Dermis blood vessel endothelial cell (primary cell): ENCODE results near the gene OTC. TPM values are rescaled to one million over a fixed set of nuclear protein-coding genes. Genes with fewer than 3 reads are reported as not detected.
A peak's percentile ranks its signal among the peaks of the same experiment; 100 is the strongest.

ENCODE experiments used
- DNase-seq: peaks from one replicate; pipeline ENCODE4 v3.0.0; 2010
- total RNA-seq: library from RNA; depleted of rRNA; stranded (reverse); fragments of >200 nt; gene quantifications from 2 replicates; pipeline ENCODE4 v1.2.3, GENCODE V29; 2014

Gene OTC
- total RNA-seq, 1 donor from 2014 or later = 2.4 TPM

DNA sequence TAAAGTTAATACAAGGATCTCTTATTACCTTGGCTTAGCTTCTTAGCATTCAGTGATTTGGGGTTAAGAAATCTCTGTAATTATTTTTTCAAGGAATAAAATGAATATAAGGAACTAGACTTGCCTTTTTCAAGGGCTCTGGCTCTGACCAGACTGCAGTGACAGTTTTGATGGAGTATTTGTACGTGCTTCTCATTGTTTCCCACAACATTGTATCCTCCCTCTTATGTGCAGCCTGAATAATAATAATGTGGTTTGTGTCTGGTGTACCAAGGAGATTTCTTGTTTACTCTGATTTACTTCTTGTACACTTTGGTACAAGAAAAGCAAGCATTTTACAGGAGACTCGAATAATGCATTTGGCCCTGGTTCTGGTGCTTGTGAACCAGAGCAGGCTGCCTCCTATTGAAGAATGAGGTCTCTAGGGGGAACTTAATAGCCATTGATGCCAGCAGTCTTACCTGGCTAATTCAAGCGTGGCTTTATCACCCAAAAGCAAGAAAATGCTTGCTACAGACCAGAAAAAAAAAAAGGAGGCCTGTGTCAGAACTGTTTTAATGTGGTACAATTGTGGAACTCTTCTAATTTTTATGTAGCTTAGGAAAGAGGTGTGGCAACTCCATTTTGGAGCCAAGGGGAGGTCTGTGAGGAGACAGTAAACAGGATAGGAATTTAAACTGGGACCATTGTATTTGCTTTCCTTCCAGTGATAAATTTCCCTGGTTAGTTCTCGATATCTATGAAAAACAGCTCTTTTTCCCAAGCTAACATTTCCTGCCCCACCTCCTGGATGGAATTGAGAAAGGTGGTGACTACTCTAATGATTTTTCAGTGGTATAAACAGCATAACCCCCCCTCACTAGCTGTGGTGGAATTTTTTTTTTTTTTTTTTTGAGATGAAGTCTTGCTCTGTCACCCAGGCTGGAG lies 5.6 kb downstream of the OTC start:
- DNase-seq = peak; percentile 70

DNA sequence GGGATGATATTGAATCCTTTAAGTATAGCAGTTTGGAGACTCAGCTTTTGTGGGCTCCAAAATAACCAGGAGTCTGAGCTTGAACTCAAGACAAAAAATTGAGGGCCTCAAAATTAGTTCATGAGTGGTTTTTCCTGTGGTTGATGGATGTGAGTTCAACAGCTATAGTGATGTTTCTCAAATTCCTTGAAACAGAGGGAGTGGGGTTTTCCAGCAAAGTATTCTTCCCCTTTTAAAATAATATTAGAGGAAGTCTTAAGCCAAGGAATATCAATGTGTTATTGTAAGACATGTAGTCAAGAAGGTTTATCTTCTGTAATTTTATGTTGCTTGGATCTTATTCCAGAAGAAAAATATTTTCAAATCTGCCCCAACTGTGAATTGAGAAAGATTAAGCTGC lies 10.6 kb downstream of the OTC start:
- DNase-seq = no peak

DNA sequence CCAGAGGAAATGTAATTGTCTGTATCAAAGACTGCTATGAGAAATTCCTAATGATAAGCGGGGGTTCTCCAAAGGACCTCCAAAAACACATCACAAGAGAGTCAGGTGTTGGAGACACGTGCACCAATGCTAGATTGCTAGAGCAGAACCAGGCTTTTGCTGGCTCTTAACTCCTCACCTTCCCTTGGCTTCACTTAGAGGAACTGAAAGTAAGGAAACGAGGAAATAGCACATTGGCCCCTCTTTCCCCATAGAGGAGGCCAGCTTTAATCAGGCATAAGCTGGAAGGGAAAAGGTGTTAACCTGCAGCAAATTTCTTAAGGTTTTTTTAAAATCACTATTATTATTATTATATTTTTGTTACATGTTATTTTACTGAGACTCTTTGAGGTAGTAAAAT lies 13.6 kb downstream of the OTC start:
- DNase-seq = no peak

DNA sequence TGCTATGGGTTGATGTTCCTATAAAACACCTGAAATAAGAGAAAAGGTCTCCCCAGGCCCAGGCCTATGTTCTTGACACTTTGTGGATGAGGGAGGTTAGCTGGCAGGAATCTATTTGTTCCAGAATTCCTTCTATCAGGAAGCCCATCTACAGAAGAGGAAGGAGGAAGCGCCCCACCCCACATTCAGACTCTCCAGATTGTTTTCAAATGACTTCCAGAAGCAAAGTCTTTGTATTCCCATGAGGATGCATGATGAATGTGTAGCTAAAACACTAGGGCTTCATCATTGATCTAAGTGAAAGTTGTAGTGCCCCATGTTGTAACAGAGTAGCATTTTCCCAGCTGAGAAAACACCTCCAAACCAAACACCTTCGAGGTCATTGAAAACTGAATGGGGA lies 16.4 kb downstream of the OTC start:
- DNase-seq = peak; percentile 3

DNA sequence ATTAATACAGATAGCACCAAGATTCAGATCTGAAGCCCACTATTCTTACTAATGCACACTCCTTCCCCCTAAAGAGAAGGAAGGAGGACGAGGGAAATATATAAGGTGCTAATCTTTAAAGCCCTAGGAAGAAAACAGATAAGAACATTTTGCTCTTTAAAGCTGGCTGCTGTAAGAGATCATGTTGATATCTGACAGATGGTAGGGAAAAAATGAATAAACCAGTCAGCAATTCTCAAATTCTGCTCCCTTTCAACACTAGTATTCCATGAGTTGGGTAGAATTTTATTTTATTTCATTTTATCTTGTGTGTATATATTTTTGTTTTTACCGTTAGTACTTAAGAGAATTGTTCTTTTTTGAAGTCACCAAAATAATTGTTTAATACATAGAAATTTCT lies 19.2 kb downstream of the OTC start:
- DNase-seq = no peak

DNA sequence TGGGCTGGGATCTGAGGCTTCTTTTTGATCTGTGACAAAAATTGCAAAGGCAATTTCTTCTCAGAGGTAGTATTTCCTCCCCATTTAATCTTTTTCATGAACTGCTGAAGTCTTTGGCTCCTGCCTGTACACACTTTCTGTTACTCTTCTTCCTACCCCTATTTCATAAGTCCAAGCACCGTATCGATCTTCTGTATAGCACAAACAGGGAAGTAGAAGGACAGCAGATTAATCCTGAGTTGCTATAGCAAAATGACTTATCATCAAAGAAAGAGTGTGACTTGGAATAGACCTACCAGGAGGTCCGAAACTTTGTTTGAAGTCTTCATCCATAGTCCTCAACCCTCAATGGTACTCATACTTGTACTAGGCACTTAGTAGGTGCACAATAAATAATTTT lies 22.0 kb downstream of the OTC start:
- no peak for DNase-seq

DNA sequence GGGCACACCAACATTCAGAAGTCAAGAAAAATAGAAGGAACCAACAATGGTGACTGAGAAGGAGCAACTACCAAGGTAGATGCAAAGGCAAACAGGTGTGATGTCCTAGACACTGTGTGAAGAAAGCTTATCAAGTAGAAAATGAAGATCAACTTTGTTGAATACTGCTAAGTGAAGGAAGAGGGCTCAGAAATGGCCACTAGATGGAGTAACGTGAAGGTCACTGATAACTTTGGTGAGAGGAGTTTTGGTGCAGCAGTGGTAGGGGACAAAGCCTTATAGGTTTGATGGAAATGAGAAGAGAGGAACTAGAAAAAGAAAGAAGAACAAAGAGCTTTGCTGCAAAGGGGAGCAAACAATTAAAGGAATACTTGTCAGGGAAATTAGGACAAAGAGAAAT lies 23.5 kb downstream of the OTC start:
- peak; percentile 41 for DNase-seq

DNA sequence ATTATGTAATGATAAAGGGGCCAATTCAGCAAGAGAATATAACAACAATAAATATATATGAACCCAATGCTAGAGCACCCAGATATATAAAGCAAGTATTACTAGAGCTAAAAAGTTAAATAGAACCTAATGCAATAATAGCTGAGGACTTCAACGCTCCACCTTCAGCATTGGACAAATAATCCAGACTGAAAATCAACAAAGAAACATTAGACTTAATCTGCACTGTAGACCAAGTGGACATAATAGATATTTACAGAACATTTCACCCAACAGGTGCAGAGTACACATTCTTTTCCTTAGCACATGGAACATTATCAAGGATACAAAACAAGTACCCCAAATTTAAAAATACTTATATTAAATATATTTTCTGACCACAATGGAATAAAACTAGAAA lies 24.3 kb downstream of the OTC start:
- DNase-seq = no peak

DNA sequence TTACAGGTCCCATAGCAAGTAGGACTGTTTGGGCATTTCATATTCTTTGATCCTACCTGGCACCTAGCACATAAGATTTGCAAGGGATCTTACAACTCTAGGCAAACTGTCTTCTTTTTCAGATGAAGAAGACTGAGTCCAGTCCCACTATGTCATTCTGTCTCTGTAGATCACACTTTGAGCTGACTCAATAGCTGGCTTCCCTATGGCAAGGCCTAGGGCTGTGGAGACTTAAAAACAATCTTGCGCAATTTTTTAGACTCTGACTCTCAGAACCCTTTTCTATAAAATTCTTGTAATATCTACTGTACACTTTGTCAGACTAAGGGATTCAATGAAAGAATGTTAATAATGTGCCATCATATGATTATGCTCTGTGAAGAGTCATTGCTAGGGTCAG lies 26.7 kb downstream of the OTC start:
- no peak for DNase-seq

DNA sequence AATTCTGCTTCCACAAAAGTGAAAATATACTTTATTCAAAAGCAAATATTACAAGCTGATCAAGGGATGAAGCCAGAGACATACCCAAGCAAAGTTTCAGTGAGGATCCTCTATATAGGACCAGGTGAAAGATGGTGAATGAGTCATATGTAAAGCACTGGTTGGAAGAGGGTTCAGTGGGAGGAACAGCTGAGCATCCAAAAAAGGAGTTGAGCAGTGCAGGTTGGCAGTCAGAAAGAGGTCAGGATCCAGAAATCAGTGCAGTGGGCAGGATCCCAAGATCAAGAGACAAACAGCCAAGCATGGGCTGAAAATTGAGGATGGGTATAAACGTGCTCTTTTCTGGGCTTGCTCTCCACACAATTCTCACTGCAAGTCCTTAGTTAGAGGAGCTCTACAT lies 30.3 kb downstream of the OTC start:
- DNase-seq = no peak

DNA sequence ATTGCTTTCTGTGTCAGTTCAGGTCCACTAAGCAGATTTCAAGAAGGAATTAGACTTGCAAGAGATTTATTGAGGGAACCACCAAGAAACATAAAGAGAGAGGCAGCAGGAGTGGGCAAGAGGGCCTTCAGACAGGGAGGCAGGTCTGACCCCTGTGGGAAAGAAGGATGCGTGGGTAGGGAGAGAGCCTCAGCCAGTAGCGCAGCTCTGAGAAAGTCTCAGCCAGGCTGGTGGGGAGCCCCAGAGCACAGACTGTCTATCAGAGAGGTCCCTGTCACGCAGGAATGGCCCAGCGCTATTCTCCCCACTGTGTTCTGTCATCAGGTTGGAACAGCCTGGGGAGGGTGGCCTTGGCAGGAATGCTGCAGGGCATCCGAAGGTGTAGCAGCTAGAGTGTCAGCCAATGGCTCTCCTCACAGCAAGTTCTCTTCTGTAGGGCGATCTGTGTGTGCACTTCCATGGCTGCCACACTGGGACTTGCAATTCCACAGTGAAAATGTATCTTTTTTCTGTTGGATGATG lies 48.0 kb downstream of the OTC start:
- no peak for DNase-seq

DNA sequence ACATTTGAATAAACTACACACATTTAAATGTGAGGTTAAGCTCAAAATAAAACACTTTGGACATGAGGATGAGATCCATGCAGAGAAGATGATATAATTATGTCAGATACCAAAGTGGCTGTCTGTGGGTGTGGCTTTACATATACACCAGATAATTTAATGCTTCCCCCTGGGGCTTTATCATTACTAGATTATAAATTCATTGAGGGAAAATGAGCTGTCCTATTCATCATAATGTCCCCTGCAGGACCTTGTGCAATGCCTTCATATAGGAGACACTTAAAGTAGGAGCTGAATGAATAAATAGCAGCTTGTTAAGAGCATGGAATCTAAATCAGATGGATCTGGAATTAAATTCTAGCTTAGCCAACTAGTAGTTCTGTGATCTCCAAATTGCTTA lies 49.7 kb downstream of the OTC start:
- DNase-seq = no peak

DNA sequence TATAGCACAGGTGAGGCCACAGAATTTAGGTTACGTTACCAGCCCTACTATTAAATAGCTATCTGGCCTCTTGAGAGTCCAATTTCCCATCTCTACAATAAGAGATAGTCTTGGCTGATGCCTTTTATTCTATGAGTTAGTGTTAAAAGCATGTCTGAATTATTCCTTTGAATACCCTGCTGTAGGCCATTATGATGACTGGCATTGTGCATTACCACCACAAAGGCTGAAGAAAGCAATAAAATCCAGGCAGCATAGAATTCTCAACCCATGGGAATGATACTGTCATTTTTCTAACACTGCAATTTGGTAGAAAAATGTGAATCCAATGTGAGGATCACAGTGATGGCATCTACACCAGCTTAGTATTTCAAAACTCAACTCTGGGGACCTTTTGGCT lies 51.4 kb downstream of the OTC start:
- no peak for DNase-seq

DNA sequence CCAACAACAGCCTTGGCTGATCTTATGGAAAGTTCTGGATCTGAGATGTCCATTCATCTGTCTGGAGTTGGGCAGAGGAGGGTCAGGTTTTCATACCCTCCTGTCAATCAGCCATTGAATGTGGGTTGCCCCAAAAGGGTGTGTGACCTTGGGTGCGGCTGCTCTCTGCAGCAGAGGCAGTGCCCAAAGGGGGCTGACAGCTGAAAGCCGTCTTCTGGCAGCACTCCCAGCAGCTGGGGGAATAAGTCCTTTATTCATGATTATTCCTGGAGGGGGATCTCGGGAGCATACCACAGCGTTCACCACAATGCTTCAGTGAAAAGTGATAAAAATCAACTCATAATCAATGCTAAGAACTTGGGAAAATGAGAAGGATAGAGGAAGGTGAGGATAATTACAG lies 54.7 kb downstream of the OTC start:
- no peak for DNase-seq

DNA sequence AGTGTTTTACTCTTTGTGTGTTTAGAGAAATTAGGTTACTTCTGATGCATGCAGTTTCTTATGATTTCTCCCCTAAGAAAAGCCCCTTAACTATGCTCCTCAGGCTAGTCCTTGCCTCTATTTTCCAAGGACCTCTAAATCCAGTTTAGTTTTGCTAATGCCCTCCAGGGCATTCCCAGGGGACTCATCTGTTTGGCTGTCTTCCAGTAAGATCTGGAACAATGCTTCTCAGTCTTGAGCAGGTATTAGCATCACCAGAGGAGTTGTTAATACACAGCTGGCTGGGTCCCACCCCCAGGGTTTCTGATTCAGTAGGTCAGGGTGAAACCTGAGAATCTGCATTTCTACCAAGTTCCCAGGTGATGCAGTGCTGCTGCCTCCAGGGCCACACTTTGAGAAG lies 56.9 kb downstream of the OTC start:
- DNase-seq = no peak

DNA sequence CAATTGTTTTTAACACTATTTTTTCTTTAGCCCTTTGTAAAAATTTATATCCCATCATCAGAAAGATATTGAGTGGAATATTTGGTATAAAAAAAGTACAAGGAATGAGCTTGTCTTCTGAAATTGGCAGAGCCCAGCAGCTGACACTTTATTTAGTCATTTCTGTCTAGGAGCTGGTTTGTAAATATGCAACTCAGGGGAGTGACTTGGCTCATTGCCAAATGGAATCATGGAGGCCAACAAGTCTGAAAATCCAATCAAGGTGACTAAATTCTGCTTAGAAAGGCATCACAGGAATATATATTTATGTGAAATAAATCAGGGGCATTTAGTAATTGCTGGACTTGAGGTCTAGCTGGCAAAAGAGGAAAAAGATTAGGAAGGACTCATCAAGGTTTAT lies 74.4 kb downstream of the OTC start:
- peak; percentile 2 for DNase-seq

DNA sequence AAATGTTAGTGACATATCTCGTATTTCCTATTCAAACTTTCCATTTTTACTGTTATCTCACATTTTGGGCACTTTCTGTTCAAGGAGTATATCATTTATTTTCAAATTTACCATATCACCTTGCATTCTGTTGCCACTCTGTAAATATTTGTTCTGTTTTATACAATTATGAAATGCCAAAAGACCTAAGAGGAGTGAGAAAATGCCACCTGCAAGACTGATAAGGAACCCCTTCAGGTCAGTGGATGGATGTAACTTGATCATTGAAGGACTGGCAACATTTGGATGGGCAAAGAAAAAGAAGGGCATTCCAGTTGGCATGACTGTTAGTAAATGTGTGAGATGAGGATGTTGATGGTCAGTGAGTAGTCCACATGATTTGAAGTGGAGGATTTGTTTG lies 79.1 kb downstream of the OTC start:
- DNase-seq = no peak

DNA sequence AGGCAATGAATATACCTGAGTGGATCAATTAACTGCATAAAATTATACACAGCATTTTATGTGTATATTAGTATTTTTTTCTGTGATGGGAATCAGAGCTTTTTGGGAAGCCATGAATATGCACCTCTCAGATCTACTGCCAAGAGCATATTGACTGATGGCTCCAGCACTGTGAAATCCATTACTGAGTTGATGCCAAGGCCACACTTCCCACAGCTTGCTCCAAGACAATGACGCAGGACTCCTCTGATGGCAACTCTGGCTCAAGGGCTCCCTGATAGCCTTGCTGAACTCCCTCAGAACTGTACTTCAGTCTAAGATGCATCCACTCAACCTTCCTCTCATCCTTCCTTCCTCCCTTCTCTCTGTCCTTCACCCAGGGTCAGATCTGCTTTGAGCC lies 82.7 kb downstream of the OTC start:
- no peak for DNase-seq

DNA sequence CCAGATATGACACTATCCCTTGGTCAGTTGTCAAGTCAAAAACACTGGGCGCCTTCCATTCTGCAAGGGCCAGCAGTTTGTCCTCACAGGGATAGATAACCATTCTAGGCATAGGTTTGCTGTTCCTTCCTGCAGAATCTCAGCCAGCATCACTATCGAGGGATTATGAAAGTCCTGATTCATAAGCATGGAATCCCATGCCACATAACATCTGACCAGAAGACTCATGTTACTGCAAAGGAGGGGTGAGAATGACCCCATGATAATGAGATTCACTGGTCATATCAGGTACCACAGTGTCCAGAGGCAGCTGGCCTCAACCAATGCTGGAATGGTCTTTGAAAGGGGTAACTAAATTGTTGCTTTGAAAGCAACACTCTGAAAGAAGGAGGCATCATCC lies 84.7 kb downstream of the OTC start:
- DNase-seq = no peak

DNA sequence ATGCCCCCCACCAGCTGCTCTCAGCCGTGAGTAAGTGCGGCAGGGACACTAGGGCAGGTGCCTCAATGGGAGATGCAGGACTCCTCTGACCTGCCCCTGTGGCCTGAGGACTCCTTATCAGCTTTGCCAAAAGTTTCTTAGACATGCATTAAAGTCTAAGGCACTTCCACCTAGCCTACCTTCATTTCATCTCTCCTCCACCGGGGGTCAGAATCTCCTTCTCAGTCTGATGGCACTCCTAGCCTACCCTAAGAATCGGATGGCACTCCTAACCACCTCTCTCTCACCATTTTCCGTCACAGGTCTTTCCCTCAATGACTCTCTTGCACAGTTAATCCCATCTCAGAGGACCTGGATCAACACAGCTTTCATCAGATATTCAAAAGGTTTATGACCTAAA lies 85.9 kb downstream of the OTC start:
- no peak for DNase-seq

DNA sequence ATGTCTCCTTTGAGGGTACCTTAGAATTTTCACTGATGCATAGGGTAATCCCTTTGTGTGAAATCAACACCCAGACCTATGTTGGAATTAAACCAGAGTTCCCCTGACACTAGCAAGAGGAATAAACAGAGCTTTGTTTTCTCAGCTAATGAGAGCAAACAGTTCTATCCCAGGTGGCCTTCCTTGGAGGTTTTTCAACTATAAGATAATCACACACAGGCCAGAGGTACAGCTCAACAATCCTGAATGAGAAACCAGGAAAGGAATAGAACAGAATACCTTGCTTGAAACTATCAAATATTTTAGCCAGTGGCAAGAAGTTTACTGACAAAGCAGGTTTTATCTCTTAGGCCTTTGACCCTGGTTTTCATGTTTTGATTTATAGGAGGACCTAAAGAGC lies 100.2 kb downstream of the OTC start:
- DNase-seq = no peak

DNA sequence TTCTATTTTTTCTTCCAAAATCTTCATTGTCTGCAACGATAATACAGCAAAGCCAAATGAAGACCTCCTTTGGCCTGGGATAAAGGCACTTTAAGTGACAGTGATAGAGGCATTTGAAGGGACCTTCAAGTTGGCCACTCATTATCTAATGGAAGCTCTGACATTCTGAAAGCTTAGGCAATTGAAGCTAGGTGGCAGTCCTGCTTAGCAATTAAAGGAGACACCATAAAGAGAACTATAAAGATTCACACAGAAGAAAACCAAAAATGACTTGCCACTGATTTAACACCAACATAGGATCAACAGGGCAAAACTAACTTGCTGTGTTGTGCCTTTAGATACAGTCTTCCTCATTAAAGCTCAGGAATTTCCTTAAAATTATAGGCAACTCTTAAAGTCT lies 105.7 kb downstream of the OTC start:
- DNase-seq = no peak

DNA sequence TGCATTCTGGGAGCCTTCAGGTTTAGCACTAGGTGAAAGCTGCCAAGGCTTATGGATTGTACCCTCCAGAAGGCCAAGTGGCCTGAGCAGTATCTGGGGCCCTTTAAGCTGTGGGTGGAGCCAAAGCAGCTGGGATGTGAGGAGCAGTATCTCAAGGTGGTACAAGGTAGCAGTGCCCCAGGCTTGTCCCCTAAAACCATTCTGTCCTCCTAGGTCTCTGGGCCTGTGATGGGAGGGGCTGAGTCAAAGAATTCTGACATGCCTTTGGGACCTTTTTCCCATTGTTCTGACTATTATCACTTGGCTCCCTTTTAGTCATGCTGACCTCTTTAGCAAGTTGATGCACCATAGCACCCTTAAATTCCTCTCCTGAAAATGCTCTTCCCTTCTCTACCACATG lies 109.9 kb downstream of the OTC start:
- no peak for DNase-seq

DNA sequence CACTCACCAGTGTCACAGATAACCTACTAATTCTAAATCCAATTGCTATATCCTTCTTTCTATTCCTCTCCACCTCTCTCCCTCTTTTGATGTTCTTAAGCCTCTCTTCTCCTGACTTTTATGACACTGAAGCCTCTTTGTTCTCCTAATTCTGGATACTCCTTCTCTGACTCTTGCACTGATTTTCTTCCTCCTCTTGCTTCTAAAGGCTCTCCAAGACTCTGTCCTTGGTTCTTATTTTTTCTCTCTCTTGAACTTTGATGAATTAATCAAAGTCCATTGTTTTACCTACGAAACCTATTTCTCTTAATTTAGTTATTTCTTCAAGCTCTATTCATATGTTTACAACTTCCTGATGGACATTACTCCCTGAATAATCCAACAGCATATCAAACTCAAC lies 113.3 kb downstream of the OTC start:
- DNase-seq = no peak
